Measurements from ENCODE around the gene CDK6.

Gene CDK6

DNA sequence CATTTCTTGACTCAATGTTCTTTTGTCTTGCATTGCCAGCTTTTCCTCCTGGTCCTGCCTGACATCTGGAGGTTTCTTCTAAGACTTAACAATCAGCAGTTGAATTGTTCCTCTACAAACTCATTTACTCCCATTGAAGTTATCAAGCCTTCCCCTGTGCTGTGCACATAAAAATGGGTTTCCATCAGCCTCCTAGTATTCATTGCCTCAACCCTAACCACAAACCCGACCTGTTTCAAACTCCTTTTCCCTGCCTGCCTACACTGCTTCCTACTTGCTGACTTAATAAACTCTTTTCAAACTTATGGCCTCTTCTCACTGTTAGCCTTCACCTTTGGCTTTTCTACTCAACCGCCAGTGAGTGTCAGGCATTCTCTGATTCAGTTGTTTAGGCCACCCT lies 9.4 kb upstream of the CDK6 start:
- DNase-seq (ENCODE audit: low read depth): no peak

DNA sequence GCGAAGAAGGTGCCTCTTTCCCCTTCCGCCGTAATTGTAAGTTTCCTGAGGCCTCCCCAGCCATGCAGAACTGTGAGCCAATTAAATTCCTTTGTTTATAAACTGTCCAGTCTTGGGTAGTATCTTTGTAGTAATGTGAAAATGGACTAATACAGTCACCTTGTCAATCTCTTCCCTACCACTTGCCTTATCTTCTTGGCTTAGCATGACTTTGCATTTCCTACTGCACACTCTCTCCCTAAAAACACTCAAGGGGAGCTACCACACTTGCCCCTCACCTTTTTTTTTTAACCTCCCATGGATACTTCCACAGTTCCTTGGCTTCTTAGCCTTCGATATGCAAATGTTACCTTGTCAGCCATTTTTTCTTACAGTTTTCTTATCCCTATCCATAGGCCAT lies 7.4 kb upstream of the CDK6 start:
- no peak for DNase-seq (ENCODE audit: low read depth)

DNA sequence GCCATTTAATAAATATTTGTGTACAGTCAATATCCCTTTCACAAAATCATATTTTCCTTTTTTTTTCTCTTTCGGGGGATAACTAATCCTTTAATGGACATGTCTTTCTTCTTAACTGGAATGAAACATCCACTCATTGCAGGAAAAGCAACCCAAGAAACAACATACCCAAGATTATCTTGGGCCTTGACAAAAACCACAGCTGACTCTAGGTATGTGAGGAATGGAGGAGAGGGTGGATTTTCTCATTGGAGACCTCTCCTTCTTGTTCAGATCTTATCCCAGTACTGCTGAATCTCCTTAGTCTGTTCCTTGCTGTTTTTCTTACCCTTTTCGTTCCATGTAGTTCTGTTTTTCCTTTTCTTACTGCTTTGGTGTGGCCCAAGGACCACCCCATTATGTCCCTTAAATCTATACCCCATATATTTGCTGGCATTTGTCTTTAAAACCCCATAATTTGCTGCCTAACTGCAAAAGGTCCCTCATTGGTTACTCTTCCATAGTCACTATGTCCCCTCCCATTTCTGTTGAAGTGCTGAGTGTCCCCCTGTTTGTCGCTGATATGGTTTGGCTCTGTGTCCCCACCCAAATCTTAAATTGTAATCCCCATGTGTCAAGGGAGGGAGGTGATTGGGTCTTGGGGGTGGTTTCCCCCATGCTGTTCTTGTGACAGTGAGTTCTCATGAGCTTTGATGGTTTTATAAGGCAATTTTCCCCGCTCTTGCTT lies 6.8 kb upstream of the CDK6 start:
- DNase-seq (ENCODE audit: low read depth): no peak

DNA sequence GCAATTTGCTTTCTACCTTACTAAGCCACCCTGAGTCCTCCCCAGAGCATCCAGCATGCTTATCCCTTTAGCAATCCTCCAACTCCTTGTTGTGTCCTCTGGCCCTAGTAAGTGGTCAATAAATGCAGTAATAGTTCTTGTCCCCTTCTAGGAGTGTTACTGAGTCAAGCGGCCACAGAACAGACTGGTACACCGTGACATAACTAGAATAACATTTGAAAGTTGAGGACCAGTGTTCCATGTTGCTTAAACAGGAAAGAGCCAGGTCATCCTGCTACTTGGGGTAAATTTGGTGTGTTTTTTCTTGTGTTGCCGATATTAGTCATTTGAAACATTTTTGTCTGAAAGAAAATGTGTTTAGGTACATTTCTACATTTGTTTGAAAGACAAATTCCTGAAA lies 4.8 kb upstream of the CDK6 start:
- DNase-seq (ENCODE audit: low read depth): no peak

DNA sequence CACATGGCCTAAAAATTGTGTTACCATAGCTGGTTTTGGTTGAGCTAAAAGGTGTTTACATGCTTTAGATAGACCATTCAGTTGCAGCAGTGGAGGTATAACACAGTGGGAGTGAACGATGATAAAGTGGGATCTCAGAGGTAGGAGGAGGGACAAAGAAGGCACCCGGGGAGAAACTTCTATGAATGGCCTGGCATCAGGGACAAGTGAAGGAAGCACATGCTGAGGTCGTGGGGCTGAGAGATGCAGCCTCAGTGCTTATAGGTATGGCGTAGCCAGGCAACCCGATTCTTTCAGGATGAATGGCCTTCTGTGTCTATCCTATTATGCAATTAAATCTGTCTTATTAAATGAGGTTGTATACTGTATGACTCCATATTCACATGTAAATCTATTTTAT lies 3.9 kb upstream of the CDK6 start:
- DNase-seq (ENCODE audit: low read depth): no peak

DNA sequence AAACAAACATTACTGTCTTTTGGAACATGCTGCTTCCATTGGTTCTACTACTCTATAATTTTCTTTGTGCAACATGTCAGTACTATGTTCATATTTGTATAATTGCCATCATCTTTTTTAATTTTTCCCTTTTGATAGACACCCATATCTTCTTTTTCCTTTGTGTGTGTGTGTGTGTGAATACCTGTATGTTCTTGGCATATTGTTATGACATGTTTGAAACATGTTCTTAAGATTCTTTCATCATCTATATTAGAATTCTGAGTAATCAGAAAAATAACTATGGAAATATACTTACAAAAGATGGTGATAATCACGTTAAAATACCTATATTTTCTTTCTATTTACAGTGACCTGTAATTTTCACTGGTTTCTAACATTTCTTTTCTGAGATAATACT lies 3.5 kb upstream of the CDK6 start:
- no peak for DNase-seq (ENCODE audit: low read depth)

DNA sequence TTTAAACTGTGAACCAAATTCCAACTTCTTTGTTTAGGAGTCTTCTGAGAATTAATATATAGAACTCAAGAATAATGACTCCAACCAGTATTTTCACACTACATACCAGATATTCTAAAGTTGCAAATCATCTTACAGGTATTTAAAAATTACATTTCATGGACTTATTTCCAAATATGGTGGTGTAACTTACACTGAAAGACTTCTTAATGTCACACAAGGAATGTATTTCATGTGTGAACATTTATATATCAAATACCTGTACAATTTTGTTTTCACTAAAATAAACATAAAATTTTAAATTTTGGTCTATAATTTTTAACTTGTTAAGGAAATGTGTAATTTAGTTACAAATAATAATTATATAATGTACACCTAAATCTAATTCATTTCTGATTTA lies 2.6 kb upstream of the CDK6 start:
- no peak for DNase-seq (ENCODE audit: low read depth)

DNA sequence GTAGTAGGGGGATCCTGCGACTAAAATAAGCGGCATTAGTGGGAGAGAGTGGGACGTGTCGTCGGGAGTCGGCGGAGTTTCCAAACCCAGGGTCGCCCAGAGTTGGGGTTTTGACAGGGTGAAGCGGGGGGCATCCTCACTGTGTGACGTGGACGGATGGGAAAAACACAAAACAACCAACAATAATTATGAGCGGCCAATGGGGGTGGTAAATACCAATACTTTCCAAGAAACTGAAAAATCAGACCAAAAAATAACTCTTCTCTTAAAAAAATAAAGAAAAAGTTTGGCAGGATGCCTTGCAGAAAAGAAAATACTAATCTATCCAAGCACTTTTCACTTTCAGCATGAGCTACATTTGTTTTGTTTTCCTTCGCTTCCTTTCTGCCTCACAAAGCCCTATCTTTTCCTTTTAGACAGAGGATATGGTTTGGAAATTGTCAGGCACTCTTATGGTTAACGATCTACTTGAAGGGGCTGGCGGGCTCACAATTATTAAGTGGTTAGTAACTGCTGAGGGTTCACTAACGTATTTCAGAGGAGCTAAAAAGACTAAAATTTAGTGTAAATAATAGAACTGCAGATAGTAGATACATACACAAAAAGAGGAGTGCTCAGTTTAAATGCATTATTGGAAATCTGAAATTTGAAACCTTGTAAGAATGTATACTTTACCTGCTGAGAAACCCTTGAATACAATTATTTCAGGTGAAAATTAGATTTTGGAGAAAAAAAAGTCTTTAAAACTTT lies 802 bp upstream of the CDK6 start:
- no peak for DNase-seq (ENCODE audit: low read depth)

DNA sequence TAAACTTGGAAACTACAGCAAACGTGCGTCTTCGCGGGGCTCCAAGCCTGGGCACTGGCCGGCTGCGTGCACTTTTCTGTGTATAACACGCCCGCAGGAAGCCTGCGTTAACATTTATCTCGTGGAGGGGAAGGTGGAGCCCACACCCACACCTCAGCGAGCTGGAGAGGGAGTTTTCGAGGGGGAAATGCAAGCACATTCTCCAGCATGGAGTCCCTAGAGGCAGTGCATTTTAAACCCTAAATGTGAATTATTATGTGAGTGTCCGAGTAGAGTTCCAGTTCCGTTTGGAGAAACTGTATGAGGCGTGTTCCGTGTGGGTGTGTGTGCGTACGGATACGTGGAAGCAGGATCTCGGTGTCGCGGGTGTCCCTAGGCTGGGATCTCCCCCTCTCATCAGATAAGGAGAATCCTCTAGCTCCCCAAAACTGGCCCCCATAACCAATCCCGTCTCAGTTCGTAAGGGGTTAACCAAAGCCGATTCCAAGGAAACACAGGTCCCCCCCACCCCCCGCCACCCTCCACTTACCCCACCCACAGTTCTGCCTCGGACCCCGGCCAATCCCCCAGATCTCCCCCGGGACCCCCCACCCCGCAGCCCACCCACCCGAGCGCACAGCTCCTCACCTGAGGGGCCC lies 403 bp downstream of the CDK6 start:
- no peak for DNase-seq (ENCODE audit: low read depth)

DNA sequence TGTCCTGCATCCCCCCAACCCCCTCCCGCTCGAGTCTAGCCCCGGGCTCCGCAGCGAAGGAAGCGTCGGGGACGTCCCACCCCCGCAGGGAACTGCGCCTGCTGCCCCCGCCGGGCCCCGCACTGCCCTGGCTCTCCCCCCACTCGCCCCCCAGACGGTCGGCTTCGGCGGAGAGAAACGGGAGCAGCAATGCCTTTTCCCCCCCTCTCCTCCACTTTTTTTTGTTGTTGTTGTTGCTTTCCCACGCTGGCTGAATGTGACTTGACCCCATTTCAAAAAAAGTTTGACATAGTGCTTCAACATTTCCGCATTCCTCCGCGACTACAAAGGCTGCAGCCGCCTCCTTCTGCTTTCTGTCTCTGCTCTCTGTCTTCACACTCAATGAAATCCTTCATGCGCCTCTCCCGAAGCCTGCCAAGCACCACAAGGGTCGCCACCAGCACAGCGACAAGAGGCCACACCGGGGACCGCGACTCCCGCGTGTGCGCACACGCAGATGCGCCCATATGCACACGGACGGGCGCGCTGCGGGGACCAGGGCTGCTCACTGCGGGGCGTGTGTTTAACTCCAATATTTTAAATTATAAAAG lies 1.0 kb downstream of the CDK6 start:
- DNase-seq (ENCODE audit: low read depth): no peak

DNA sequence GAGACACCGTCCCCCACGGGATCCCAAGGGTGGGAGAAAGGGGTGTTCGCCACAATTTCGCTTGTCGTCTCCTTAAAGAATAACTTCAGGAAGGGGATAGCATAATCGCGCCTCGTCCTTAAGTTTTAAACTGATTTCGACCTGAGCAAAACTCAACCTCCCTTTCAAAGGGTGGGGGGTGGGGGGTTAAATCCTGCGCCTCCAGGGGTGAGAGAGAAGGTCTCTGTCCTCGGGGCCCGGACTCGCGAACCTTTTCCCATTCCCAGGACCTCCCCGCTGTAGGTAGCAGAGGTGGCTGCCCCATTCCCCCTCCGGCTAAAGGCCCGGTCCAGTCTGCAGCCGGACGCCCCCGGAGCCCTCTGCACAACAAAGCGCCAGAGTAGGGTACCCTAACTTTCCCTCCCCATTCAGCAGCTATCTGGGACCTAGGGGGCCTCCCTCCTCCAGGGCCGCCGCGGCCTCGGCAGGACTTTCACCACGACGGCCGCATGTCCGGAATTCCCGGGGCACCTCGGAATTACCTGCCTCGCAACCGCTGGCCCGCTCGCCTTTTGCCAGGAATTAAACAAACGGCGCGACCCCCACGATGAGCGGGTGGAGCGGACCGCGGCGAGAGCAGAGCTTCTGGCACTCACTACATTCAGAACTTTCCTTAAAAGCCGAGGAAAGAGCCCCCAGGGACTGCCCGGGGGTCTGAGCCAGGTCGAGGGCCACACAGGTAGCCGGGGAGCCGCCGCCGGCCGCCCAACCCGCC lies 1.7 kb downstream of the CDK6 start:
- DNase-seq (ENCODE audit: low read depth): no peak

DNA sequence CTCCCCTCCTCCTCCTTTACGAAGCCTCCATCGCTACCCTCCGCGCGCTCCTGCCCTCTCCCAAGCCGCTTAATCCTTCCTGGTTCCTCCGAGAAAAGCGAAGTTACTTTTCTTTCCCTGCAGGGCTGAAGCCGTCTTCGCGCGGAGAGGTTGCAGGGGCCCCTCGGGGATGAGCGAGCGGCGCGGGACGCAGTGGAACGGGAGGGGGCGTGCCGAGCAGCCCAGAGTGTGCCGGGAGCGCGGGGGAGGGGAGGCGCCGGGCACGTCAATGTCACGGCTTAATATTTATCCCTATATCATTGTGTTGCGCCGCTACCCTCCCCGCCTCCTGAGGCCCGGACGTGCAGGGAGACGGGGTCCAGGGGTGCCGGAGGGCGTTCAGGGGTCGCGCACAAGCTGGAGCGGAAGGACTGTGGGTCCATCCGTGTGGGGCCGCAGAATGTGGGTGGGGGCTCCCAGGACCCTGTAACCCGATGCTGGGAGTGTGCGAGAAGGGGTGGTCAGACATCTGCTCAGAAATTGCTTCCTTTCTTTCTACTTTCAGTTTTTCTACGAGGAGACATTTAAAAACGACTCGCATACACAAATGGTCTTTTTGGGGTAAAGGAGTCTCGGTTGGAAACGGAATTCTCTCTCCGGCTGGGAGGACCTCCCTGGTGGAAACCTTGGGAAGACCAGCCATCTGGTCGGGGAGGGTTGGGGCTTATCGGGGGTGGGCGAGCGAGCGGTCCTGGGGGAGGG lies 2.4 kb downstream of the CDK6 start:
- DNase-seq (ENCODE audit: low read depth): peak; percentile 68

DNA sequence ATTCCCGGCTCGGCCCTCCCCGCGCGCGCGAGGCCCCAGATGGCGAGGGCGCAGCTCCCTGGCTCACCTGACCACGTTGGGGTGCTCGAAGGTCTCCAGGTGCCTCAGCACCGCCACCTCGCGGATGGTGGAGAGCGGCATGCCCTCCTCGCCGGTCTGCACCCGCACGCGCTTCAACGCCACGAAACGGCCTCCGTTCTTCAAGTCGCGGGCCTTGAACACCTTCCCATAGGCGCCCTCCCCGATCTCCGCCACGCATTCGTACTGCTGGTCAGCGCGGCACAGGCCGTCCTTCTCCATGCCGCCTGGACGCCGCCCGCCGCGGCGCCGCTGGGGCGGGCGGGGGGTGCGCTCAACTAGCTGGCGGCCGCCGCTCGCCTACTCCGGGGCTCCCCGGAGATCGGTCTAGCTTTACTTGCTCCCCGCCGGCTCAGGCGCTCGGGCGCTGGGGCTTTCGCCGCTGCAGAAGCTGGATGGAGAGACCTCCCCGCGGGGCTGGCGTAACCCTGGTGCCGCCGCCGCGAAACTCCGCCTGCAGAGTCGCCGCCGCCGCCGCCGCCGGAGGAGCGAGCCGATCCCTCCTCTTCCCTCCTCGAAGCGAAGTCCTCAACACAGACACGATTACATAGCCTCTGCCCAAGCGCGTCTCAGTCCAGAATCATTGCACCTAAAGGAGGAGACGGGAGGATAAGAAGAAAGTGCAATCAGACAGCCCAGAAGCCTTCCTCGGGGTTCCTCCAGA lies 3.2 kb downstream of the CDK6 start:
- peak; percentile 78 for DNase-seq (ENCODE audit: low read depth)

DNA sequence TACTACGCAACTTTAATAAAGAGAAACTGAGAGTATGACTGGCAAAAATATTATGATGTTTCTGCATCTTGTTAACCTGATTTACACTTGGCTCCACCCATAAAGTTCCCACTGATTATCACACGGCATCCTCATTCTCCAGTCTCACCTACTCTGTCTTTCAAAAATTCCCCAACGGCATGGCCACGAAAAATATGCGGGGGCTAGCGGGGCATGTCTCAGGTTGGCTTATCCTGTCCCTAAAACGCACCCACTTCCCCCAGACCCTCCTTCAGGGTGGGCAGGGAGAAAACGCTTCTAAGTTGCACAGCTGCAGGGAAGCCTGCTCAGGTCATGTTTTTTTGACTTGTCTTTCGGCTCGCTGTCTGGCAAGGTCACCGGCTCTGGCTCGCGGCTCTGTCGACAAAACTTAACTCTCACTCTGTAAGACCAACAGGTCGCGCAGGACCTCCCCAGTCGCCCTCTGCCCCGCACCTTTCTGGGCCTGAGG lies 3.8 kb downstream of the CDK6 start:
- DNase-seq (ENCODE audit: low read depth): no peak

DNA sequence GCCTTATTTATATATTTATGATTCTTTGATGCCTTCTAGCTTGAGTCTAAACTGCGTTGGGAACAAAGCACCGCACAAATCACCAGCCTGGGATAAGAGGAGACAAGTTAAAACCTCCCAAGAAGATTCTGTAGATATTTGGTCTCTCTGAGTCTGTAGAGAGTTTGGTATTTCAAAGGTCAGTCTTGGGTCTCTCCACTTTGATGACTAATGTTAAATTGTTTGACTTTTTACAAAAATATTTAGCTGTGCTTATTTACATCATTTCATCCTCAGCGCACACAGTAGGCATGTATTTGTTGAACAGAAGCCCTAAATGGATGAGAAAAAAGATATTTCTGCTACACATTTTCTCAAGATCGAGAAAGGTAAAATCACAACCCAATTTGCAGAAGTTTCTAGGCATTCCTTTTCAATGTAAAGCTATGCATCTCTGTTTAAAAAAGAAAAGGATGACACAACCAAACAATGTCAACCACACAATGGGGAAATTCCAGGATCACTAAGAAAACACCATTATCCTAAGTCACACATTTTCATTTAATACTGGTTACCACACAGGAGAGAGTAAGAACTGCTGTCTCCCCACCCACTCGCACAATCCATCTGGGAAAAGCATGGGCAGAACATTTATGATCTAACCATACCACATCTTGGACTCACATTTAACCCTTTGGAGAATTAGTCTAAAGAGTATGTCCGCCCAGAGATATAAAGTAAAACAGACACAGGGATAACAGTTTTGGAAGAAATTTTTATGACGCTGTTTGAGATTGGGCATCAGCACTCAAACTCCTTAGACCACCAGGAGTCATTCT lies 4.4 kb downstream of the CDK6 start:
- no peak for DNase-seq (ENCODE audit: low read depth)

DNA sequence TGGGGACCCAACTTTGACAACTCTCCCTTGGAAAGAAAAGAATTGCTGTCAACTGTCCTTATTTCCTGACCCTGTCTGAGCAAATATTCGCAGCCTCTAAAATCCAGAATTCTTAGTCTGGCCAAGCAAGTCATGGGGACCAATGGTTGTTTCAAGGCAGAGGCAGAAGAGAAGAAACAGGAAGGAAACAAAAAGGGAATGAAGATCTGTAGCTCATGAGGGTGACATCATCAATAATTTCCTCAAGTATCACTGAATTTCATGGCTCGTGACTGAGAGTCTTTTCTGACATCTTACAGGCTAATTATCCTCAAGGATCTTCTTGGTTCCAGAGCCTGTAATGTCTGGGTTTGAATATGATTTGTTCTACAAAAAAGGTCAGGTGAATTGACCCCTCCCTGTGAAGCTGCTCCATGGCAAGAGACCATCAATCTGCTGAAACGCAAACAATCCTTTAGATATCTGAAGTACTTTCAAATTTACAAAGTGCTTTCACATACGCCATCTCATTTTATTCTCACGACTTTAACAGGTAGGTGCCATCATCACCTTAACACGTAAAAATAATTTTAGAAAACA lies 5.8 kb downstream of the CDK6 start:
- DNase-seq (ENCODE audit: low read depth): no peak

DNA sequence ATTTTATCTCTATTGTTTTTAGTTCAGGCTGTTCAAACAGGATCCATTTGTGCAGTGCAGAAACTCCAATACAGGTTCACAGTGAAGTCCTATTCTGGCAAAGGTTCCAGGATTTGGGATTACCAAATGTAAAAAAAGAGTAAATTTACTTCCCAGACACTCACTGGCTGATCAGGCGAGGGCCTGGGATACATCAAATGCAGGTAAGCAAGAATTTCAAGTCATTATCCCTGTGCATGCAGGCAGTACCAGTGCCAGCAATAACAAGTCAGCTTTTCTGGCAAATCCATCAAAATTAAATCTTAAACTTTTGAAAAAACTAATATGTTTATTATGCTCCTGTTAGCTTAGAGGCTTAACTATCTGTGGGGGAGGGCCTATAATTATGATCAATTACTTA lies 6.3 kb downstream of the CDK6 start:
- DNase-seq (ENCODE audit: low read depth): no peak

DNA sequence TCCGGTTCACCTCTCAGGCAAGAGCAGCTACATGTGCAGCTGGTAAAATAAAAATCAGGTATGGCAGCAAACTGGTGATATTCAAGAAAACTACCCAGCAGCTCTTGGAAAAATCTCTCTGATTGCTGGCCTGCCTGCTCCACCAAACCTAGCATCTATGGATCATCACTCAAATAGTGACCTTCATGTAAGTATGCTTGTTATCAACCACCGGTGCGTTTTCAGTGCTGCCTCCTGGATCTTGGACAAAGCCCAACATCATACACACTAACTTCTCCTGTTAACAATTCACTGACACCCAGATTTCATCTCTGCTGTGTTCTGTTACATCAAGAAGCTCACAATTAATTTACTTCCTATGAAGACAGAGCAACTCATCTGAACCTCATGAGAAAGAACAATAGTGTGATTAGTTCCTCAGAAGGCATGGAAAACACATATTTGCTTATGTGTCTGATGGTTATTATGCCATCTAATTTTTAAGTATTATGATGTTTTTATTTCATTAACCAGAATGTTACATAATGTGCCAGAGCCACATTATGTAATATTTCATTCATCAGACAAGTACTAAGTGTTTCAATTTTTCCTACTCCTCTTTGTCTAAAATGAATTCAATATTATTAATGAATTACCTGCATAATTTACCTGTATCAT lies 8.8 kb downstream of the CDK6 start:
- no peak for DNase-seq (ENCODE audit: low read depth)

All from stimulated activated CD8-positive, alpha-beta memory T cell treated with anti-CD3 and anti-CD28 coated beads, Interleukin-12 subunit alpha, Interleukin-12 subunit beta, amount 100 ng/mL, for 1 hour (primary cell).